Heart left ventricle (tissue), 13 donors: ENCODE results near the gene NCAM1.

Experiments used
- POLR2A ChIP-seq, 2 donors: fragments of 450-650 bp; IDR thresholded peaks; one replicate each; pipeline ENCODE4 v1.6.1; 2017; ENCODE audit warnings: antibody characterized with exemption in 2 of 2, mild to moderate bottlenecking in 2 of 2, moderate library complexity in 2 of 2
- TF ChIP-seq, protein P1 (sequence below), 12 donors: fragments of 200-600 bp; sonication (generic) in 4 of 12; IDR thresholded peaks; one replicate each; pipeline versions ENCODE4 v1.5.0 to v1.8.0; 2018 to 2022; ENCODE audit warnings: antibody characterized with exemption in 12 of 12, mild to moderate bottlenecking in 5 of 12
- donor health status: ischemic (EF 13 %, LVEDD 7.1; RV severe dilation, severe dysfunction).
- donor health status: DM: no; HTN: yes; CAD: no.
- donor health status: DM: no; HTN: no; CAD: no.
- donor health status: ischemic (EF 25% LVEDD 6.9; RV normal size, moderate dysfunction).
- donor health status: ischemic (EF 25% LVEDD 5.7; RV mildly dilated, moderate dysfunction).
- donor health status: ischemic (EF 35%, LVEDD 5.7; RV mildly dilated, moderate dysfunction).
- donor health status: nonischemic (EF 11% LVEDD 7.7; RV severe dilation, severe dysfunction).
- donor health status: DM: yes; HTN: yes; CAD: no.
- donor health status: PGD.
- donor health status: ischemic (EF 29% LVEDD 5.4; RV normal size, mild dysfunction).
- donor health status: nonischemic (EF 23%, LVEDD 6.1; RV moderate dilation, normal function).

DNA sequence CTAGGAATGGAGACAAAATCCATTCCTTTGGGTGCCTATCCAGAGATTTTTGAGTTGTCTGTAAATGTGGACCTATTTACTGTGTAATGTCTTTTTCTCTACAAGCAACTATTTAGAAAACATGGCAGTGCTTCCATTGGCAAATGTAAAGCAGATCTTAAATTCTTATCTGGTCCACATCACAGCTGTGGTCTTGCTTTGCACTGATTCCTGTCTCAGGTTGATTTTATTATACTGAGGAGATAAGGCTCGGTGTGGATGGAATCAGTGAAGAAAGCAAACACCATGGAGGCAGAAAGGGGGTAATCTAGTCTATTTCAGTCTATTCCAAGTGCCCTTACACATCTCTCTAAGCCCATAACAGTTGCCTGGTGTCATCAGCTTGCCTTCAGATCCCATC, 160.5 kb downstream of the NCAM1 start:
- TF ChIP-seq POLR2A (IDR thresholded peaks at IDR 0.05), result no peak
- TF ChIP-seq, protein P1, sequence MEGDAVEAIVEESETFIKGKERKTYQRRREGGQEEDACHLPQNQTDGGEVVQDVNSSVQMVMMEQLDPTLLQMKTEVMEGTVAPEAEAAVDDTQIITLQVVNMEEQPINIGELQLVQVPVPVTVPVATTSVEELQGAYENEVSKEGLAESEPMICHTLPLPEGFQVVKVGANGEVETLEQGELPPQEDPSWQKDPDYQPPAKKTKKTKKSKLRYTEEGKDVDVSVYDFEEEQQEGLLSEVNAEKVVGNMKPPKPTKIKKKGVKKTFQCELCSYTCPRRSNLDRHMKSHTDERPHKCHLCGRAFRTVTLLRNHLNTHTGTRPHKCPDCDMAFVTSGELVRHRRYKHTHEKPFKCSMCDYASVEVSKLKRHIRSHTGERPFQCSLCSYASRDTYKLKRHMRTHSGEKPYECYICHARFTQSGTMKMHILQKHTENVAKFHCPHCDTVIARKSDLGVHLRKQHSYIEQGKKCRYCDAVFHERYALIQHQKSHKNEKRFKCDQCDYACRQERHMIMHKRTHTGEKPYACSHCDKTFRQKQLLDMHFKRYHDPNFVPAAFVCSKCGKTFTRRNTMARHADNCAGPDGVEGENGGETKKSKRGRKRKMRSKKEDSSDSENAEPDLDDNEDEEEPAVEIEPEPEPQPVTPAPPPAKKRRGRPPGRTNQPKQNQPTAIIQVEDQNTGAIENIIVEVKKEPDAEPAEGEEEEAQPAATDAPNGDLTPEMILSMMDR (IDR thresholded peaks at IDR 0.05), result no peak
